NCI-H748 treated with DMSO at 0.1 percent for 48 hours (cell line): ENCODE measurements around the gene INPP4B.
"Not testable (repeated sequence)": the region's sequence is repeated elsewhere in the genome, so short reads cannot be mapped to it uniquely, and the experiment has no call there.

Source experiments
- DNase-seq: peaks from one replicate; lab custom pipeline; 2025; lab: John Stamatoyannopoulos, UW

INPP4B gene

DNA sequence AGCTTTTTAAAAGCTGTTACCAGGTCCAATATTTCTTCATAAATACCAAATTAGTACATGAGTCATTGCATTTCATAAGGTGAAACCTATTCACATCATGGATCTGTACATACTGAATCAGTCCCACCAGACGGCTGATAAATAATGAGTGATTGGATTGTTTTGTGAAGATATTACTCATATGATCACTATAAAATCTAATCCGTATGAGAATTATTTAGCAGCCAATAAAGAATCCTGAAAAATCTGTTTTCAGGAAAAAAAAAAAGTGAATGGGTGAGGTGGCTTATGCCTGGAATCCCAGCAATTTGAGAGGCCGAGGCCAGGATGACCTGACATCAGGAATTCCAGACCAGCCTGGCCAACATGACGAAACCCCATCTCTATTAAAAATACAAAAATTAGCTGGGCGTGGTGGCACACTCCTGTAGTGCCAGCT, 438.1 kb downstream of the INPP4B start:
- no peak for DNase-seq

- DNase-seq: no peak
Observed at GRCh38 chr4:142407596-142407995, 438.5 kb downstream of the INPP4B start.

DNA sequence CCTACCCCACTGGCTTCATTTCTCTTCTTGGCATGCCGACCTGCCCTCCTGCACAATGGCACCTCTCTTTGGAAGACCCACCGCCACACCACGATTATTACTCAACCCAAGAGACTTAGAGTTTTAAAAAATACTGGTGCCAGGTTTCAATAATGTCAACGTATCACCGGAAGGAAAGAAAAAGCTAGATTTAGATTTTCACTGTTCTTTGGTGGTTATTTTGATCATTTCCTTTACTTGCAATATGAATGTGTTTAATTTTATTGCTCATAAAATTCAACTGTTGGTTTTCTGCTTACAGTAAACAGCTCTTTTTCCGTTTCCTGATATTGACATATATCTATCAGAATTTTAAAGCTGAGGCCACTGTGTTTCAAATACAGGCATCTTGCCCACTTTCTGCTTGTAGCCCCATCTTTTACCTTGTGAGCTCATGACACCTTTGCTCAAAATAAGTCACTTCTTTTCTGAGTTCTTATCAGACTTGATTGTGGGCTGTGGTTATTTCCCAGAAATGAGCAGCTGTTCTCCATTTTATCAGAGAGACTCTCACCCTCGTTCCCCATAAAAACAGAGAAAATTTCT, 439.1 kb downstream of the INPP4B start:
- no peak for DNase-seq

DNA sequence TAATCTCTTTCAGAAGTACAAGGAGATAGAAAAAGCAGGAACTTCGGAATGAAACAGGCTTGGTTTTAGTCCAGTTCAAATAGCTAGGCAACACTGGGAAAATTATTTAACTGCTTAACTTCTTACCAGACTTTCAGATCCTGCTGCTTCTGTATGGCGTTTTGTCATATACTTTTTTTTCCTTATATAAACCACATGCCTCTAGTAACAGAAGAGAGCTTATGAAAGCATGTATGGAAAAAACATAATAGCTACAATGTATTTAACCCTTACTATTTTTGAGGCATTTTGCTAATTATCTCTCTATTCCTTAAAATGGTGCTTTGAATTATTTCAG, 439.6 kb downstream of the INPP4B start:
- no peak for DNase-seq

DNA sequence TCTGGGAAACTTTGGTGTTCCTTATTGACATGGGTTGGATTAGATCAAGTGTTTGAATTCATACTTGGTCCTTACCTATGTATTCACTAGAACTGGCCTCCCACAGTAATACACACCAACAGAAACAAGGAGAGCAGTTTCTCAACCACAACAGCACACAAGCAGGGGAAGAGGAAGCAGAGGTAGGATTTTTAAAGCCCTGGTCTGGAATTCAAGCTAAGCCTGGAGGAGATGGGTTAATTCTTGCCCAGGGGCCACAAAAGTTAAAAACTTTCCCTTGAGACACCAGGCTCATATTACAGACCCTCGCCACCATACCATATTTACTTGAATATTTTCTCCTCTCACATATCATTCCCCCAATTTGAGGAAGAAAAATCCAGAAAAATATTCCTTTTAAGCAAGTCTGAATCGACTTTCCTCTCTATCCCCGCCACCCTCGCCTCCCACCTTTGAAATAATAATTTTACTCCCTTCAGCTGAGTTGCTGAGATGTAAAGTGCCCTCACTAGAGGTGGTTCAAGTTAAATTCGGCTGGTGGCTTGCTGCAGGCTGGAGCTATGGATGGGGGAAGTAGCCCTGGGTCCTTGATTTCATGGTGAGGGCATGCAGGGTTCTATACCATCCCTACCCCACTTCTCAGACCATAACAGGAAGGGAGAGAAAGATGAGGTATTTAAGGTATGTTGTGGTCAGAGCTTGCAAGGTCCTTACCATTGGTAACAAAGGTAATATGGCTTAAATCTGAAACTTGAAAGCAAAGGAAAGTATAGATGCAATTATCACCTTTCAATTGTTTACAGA, 440.2 kb downstream of the INPP4B start:
- no peak for DNase-seq

- no peak for DNase-seq
Observed at GRCh38 chr4:142405021-142405694, 440.9 kb downstream of the INPP4B start.

GRCh38 chr4:142404191-142404611, 441.9 kb downstream of the INPP4B start:
- no peak for DNase-seq

- no peak for DNase-seq
Observed at GRCh38 chr4:142402900-142403299, 443.2 kb downstream of the INPP4B start.

GRCh38 chr4:142402156-142402555, 443.9 kb downstream of the INPP4B start:
- no peak for DNase-seq

DNA sequence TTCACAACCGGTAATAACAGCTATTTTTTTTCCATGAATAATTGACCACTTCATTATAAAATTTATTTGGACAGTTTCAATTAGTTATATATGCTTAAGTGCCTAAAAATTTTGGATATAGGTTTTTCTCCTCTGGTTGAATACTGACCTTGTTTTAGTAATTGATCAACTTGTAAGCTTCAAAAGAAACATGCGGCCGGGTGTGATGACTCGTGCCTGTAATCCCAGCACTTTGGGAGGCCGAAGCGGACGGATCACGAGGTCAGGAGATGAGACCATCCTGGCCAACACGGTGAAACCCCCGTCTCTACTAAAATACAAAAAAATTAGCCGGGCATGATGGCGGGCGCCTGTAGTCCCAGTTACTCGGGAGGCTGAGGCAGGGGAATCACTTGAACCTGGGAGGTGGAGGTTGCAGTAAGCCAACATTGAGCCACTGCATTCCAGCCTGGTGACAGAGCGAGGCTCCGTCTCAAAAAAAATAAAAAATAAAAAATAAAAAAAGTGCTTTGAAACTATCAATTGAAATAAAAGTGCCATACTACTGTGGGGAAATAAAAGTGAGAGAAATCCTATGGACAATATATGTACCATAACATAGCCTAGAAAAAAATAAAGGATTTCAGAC, 448.6 kb downstream of the INPP4B start:
- DNase-seq: not testable (repeated sequence)

DNA sequence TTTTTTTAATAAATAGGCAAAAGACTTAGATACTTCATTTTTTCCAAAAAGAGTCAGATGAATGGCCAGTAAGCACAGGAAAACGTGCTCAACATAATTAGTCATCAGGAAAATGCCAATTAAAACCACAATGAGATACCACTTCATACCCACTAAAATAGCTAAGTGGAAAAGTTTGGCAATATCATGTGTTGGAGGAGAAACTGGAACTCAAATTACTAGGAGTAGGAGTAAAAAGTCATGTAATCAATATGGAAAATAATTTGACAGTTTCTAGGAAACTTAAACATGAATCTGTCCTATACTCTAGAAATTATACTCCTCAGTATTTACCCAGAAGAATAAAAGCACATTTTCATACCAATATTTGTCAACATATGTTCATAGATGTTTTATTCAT, 449.8 kb downstream of the INPP4B start:
- no peak for DNase-seq

DNA sequence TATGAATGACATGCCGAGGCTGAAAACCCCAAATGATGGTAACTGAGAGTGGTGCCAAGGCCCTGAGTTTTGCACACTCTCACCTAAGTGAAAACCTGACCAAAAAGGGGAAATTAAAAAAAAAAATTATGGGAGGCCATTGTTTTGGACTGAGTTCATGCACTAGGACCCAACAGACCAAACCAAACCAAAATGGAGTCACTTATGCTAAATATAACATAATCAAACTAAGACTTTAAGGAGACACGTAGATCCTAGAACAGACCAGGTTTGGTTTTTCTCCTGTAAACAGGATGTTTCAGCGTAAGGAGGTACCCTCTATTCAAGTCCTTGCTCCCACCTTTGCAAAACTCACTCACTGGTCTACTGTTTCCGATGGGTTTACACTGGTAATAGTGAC, 453.0 kb downstream of the INPP4B start:
- DNase-seq: no peak

GRCh38 chr4:142386856-142387255, 459.2 kb downstream of the INPP4B start:
- no peak for DNase-seq

DNA sequence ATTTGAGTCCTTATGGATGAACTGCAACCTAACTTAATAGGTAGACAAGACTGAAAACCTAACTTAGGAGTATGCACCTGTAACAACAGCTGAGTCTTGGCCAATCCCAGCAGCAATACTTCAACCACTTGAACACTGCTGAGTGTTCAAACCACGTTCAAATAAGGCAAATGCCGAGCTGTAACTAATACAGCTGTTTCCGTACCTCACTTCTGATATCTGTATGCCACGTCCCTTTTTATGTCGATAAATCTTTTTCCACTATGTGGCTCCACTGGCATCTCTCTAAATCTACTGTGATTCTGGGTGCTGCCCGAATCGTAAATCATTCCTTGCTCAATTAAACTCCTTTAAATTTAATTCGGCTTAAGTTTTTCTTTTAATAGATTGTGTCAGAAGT, 459.7 kb downstream of the INPP4B start:
- no peak for DNase-seq

GRCh38 chr4:142383800-142384470, 462.2 kb downstream of the INPP4B start:
- no peak for DNase-seq

DNA sequence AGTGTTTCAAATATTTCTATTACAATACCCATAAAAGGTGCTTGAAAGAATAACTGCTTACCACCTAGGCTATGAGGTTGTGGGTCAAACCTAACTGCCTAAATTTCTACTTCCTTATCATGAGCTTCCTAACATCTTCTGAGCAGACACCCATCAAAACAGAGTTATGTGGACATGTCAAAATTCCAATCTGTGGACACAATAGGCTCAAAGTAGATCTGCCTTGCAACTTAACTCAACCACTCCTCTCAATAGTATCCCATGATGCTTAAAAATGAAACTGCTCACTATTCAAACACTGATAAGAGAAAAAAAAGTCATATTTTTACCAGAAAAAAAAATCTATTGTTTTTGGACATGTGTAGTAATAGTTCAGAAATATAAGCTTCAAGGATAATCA, 462.7 kb downstream of the INPP4B start:
- DNase-seq: no peak

GRCh38 chr4:142380052-142380602, 466.0 kb downstream of the INPP4B start:
- DNase-seq: no peak

DNA sequence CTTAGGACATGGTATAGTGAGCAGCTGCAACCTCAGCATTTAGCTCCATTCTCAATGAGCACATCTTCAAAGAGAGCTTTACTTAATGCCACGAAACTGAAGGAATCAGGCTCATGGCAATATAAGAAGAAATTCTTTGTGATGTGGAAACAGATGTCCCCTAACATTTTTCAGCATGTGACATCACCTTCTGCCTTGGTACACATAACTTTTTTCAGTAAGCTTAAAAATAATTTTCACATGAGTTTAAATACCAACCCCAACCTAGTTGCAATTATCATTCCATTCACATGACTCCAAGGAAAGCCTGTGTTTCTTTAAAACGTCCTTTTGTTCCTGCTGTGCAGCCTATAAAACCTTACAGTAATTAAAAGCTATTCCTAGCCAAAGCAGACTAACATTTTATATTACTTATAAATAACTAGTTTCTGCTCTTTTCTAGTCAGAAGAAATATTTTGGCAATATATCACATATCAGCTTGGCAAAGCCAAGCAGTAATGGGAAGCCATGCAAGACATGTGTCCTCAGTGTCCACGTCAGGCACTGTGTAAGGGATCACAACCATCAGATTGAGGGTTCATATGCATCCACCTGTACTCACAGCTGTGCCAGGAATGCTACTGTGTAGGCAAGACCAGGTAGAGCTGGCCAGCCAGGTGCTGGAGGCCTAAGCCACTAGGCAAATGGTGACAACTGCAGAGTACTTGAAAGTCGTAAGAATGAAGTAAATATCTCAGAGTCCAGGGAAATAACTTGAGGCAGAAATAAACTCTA, 466.6 kb downstream of the INPP4B start:
- no peak for DNase-seq

DNA sequence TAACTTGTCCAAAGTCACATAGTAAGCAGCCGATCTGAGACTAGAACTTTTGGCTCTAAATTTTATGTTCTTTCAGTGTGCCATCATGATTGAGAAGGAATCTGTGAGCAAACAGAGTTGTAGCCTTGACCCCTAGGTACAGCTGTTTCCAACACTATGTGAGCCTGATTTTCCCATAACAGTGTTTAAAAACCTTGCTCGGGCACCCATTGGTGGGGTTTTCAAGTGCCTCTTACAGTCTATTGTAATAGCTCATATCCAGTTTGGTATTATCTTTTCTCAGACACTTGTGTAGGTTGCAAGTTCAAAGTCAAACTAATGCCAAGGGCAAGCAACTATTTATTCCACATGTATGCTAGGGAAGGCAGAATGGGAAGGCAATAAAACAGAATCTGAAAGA, 467.9 kb downstream of the INPP4B start:
- no peak for DNase-seq

DNA sequence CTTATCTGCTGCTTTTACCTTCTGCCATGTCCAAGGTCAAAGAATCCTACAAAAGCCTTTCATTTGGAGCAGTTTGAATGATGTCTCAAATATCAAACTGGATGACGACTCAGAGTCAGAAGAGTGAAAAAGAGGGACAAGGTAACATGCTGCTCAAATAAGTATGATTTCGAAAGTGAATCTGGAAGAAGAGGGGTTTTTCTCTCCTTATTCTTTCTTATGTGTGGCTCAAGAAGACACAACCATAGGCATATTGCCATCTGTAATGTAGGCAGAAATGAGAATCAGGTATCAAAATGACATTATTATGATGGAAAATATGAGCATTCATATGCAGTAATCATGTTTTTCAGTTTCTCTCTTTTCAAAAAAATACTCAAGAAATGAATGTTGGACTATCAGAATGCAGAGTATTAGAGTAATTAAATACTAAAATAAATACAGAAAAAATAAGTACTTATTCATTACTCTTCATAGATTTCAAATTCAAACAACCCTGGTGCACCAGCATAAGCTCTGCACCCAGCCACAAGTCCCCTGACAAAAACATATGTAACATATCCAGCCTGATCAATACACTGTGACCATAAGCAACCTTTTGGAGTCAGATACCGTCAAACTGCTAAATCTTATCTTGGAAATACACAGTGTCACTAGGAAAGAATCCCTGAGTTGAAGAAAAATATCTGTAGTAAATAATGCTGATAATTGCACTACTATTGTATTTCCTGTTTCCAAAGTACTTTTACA, 468.6 kb downstream of the INPP4B start:
- no peak for DNase-seq
